Activated naive CD4-positive, alpha-beta T cell treated with anti-CD3 and anti-CD28 coated beads, Interleukin-2, amount 10 ng/mL, durations not matched to agents 5 hours and 36 hours (primary cell): Measurements from ENCODE around the gene WDR19. TPM values are rescaled to one million over a fixed set of nuclear protein-coding genes. Genes with fewer than 3 reads are reported as not detected.

Experiments used
- total RNA-seq, 2 experiments: library from RNA; stranded (reverse); gene quantifications; one replicate each; pipeline ENCODE4 v1.2.3, GENCODE V29; 2021

WDR19 gene
- total RNA-seq = 10 to 100 TPM; 15.0 to 18.5 TPM

GRCh38 chr4:39181905-39182638, at the start of gene WDR19:
Gene WDR19, plus strand, starts transcription at chr4:39182529. Its CDS starts 29 bp downstream, at chr4:39182558.

Other genes with a start within 250 kb of the WDR19 start
- 10 to 100 TPM; 27.0 to 27.9 TPM for gene TMEM156, start 150.1 kb upstream of the WDR19 start, total RNA-seq
- gene KLHL5, start 120.3 kb upstream of the WDR19 start, total RNA-seq = 10 to 100 TPM; 37.0 to 37.4 TPM
- gene RFC1, start 183.8 kb downstream of the WDR19 start, total RNA-seq = 10 to 100 TPM; 64.7 to 72.6 TPM
- gene KLB, start 224.4 kb downstream of the WDR19 start, total RNA-seq = not detected